IPS DF 4.7 (cell line): Measurements from ENCODE around the gene PIEZO2.

Experiments
- DNase-seq: peaks from one replicate; pipeline ENCODE4 v3.0.0-alpha.2; 2013; ENCODE audit warnings: low spot score; ENCODE audit errors: extremely low read depth

Gene PIEZO2

GRCh38 chr18:11113937-11114336, 35.4 kb downstream of the PIEZO2 start:
- DNase-seq: no peak

GRCh38 chr18:11113046-11113548, 36.3 kb downstream of the PIEZO2 start:
- no peak for DNase-seq

- DNase-seq: no peak
These were observed 37.1 kb downstream of the PIEZO2 start for GRCh38 chr18:11112286-11112685.

GRCh38 chr18:11110509-11110908, 38.9 kb downstream of the PIEZO2 start:
- no peak for DNase-seq

GRCh38 chr18:11108947-11109346, 40.4 kb downstream of the PIEZO2 start:
- DNase-seq: no peak

- DNase-seq: no peak
These were observed 42.5 kb downstream of the PIEZO2 start for GRCh38 chr18:11106894-11107293.

GRCh38 chr18:11105463-11105862, 43.9 kb downstream of the PIEZO2 start:
- DNase-seq: no peak

- no peak for DNase-seq
These were observed 45.1 kb downstream of the PIEZO2 start for GRCh38 chr18:11104307-11104706.

GRCh38 chr18:11096839-11097750, 52.3 kb downstream of the PIEZO2 start:
- DNase-seq: no peak

- DNase-seq: no peak
These were observed 53.0 kb downstream of the PIEZO2 start for GRCh38 chr18:11096411-11096810.

- no peak for DNase-seq
These were observed 53.6 kb downstream of the PIEZO2 start for GRCh38 chr18:11095674-11096293.

- no peak for DNase-seq
These were observed 54.2 kb downstream of the PIEZO2 start for GRCh38 chr18:11095211-11095610.

GRCh38 chr18:11091746-11092145, 57.6 kb downstream of the PIEZO2 start:
- no peak for DNase-seq

- DNase-seq: no peak
These were observed 59.2 kb downstream of the PIEZO2 start for GRCh38 chr18:11089931-11090715.

- no peak for DNase-seq
These were observed 68.3 kb downstream of the PIEZO2 start for GRCh38 chr18:11081009-11081532.

GRCh38 chr18:11078491-11078890, 70.9 kb downstream of the PIEZO2 start:
- DNase-seq: no peak

- no peak for DNase-seq
These were observed 71.7 kb downstream of the PIEZO2 start for GRCh38 chr18:11077548-11078187.

- no peak for DNase-seq
These were observed 74.5 kb downstream of the PIEZO2 start for GRCh38 chr18:11074889-11075288.

- DNase-seq: no peak
These were observed 75.4 kb downstream of the PIEZO2 start for GRCh38 chr18:11073971-11074370.

GRCh38 chr18:11072632-11073031, 76.7 kb downstream of the PIEZO2 start:
- DNase-seq: no peak

GRCh38 chr18:11071300-11071699, 78.1 kb downstream of the PIEZO2 start:
- DNase-seq: no peak
